Hepatocyte (in vitro differentiated cells): ENCODE results near the gene TUFM. TPM values are rescaled to one million over a fixed set of nuclear protein-coding genes. Genes with fewer than 3 reads are reported as not detected.

Source experiments
- DNase-seq: peaks from one replicate; pipeline ENCODE4 v3.0.0-alpha.2; 2016; ENCODE audit warnings: low spot score
- H2AFZ ChIP-seq: fragments of 200-600 bp; sonication (generic); 2 replicates; pipeline ENCODE4 v1.6.0; 2016; ENCODE audit warnings: antibody characterized with exemption, mild to moderate bottlenecking
- H3K27ac ChIP-seq: fragments of 200-600 bp; sonication (generic); 2 replicates; pipeline ENCODE4 v1.5.1; 2016; ENCODE audit warnings: mild to moderate bottlenecking
- H3K27me3 ChIP-seq: fragments of 200-600 bp; sonication (generic); 2 replicates; pipeline ENCODE4 v1.6.1; 2016
- H3K36me3 ChIP-seq: fragments of 200-600 bp; sonication (generic); replicated peaks from 2 replicates; pipeline ENCODE4 v1.5.1; 2016; ENCODE audit warnings: low read depth; ENCODE audit not compliant: insufficient read depth
- H3K4me1 ChIP-seq: fragments of 200-600 bp; sonication (generic); 2 replicates; pipeline ENCODE4 v1.5.1; 2016; ENCODE audit warnings: mild to moderate bottlenecking, moderate library complexity; ENCODE audit not compliant: insufficient read depth
- H3K4me2 ChIP-seq: fragments of 200-600 bp; sonication (generic); 2 replicates; pipeline ENCODE4 v1.6.0; 2016
- H3K4me3 ChIP-seq: fragments of 200-600 bp; sonication (generic); 2 replicates; pipeline ENCODE4 v1.5.1; 2016; ENCODE audit warnings: mild to moderate bottlenecking
- H3K79me2 ChIP-seq: fragments of 200-600 bp; sonication (generic); 2 replicates; pipeline ENCODE4 v1.6.0; 2017; ENCODE audit warnings: mild to moderate bottlenecking
- H3K9me2 ChIP-seq: fragments of 200-600 bp; sonication (generic); replicated peaks from 2 replicates; pipeline ENCODE4 v1.6.0; 2017; ENCODE audit warnings: mild to moderate bottlenecking; ENCODE audit not compliant: insufficient read depth
- H3K9me3 ChIP-seq: fragments of 200-600 bp; sonication (generic); 2 replicates; pipeline ENCODE4 v1.5.1; 2016; ENCODE audit warnings: low read depth, mild to moderate bottlenecking
- H4K20me1 ChIP-seq: fragments of 200-600 bp; sonication (generic); 2 replicates; pipeline ENCODE4 v1.6.0; 2016; ENCODE audit warnings: mild to moderate bottlenecking; ENCODE audit not compliant: insufficient read depth, poor library complexity, severe bottlenecking
- CTCF ChIP-seq: fragments of 200-600 bp; sonication (generic); IDR thresholded peaks from 2 replicates; pipeline ENCODE4 v1.5.1; 2016; ENCODE audit warnings: antibody characterized with exemption, mild to moderate bottlenecking; ENCODE audit not compliant: poor library complexity
- EZH2 ChIP-seq: fragments of 200-600 bp; sonication (generic); IDR thresholded peaks from 2 replicates; pipeline ENCODE4 v1.6.1; 2016; ENCODE audit warnings: antibody characterized with exemption, mild to moderate bottlenecking, borderline replicate concordance
- EZH2phosphoT487 ChIP-seq: fragments of 200-600 bp; sonication (generic); IDR thresholded peaks from one replicate; pipeline ENCODE4 v1.6.1; 2018; ENCODE audit warnings: antibody characterized with exemption, mild to moderate bottlenecking, low read depth, moderate library complexity; ENCODE audit not compliant: unreplicated experiment, severe bottlenecking
- WGBS: methylation state at CpG from one replicate; pipeline ENCODE4 v1.1.6; 2016; ENCODE audit warnings: low lambda C conversion rate; ENCODE audit errors: missing lambda C conversion rate; 5-methylcytosine and 5-hydroxymethylcytosine counted together
- polyA plus RNA-seq: library from polyadenylated mRNA; unstranded; fragments of >200 nt; fragmentation: Nextera tagmentation; extraction: Ambion mirVana; gene quantifications from 2 replicates; pipeline ENCODE4 v1.2.1, GENCODE V29; 2016
- total RNA-seq: library from RNA; depleted of rRNA; stranded (reverse); fragments of >200 nt; gene quantifications from 2 replicates; pipeline ENCODE4 v1.2.3, GENCODE V29; 2014

Gene TUFM
- total and polyA plus RNA-seq, 2 experiments from 2014 or later, result 107 to 244 TPM

- Histone ChIP-seq H3K79me2 (peaks cover 28% of the 10 kb centered on the region), H3K4me1 (peaks cover 4% of the 10 kb centered on the region), H3K27me3 (no peaks in the 10 kb centered on the region), H3K27ac (peak overlapping the region; percentile 67), H3K4me3 (peak overlapping the region; percentile 47), H3K9me2 (no peaks in the 10 kb centered on the region), H3K4me2 (peak overlapping the region; percentile 90), H3K36me3 (no peaks in the 10 kb centered on the region), H3K9me3 (no peaks in the 10 kb centered on the region), H2AFZ (peak overlapping the region; percentile 66), H4K20me1 (peaks cover 2% of the 10 kb centered on the region)
- TF ChIP-seq EZH2, result no peak
- no peak for TF ChIP-seq EZH2phosphoT487
- TF ChIP-seq CTCF, result no peak
- DNase-seq, result no peak
- WGBS, result 51% methylated on average over 5 of the region's 5 CpGs
Observed at GRCh38 chr16:28846933-28847273, 755 bp upstream of the TUFM start.

GRCh38 chr16:28845761-28846079 is 428 bp downstream of the TUFM start:
- Histone ChIP-seq H3K27me3 (no peaks in the 10 kb centered on the region), H3K79me2 (peaks cover 28% of the 10 kb centered on the region), H4K20me1 (peaks cover 2% of the 10 kb centered on the region), H3K9me2 (no peaks in the 10 kb centered on the region), H3K4me3 (peak overlapping the region; percentile 46), H3K9me3 (no peaks in the 10 kb centered on the region), H3K4me2 (peak overlapping the region; percentile 94), H3K27ac (peak overlapping the region; percentile 46), H2AFZ (peak overlapping the region; percentile 56), H3K36me3 (no peaks in the 10 kb centered on the region), H3K4me1 (peaks cover 4% of the 10 kb centered on the region)
- TF ChIP-seq EZH2, result no peak
- TF ChIP-seq EZH2phosphoT487, result no peak
- TF ChIP-seq CTCF, result no peak
- peak; percentile 22 for DNase-seq
- 4% methylated on average over 16 of the region's 16 CpGs for WGBS

- Histone ChIP-seq H3K36me3 (no peaks in the 10 kb centered on the region), H3K9me2 (no peaks in the 10 kb centered on the region), H3K4me1 (peaks cover 4% of the 10 kb centered on the region), H2AFZ (peak overlapping the region; percentile 56), H3K27ac (peak overlapping the region; percentile 46), H3K79me2 (peaks cover 26% of the 10 kb centered on the region), H3K9me3 (no peaks in the 10 kb centered on the region), H3K27me3 (no peaks in the 10 kb centered on the region), H3K4me3 (peak overlapping the region; percentile 46), H4K20me1 (peaks cover 2% of the 10 kb centered on the region), H3K4me2 (peak overlapping the region; percentile 94)
- DNase-seq, result peak; percentile 69
- no peak for TF ChIP-seq EZH2phosphoT487
- no peak for TF ChIP-seq EZH2
- no peak for TF ChIP-seq CTCF
- WGBS, result 54% methylated on average over 10 of the region's 10 CpGs
Observed at GRCh38 chr16:28845293-28845692, 855 bp downstream of the TUFM start.

GRCh38 chr16:28844226-28844885 is 1.8 kb downstream of the TUFM start:
- Histone ChIP-seq H3K9me2 (no peaks in the 10 kb centered on the region), H3K79me2 (peaks cover 24% of the 10 kb centered on the region), H3K4me2 (peak overlapping the region; percentile 94), H3K27me3 (no peaks in the 10 kb centered on the region), H3K4me1 (peaks cover 4% of the 10 kb centered on the region), H3K27ac (no peak overlapping the region), H3K4me3 (no peak overlapping the region), H2AFZ (no peak overlapping the region), H3K36me3 (no peaks in the 10 kb centered on the region), H3K9me3 (no peaks in the 10 kb centered on the region), H4K20me1 (peaks cover 2% of the 10 kb centered on the region)
- TF ChIP-seq EZH2 (no peak), EZH2phosphoT487 (no peak), CTCF (no peak)
- WGBS, result 92% methylated on average over 19 of the region's 19 CpGs
- no peak for DNase-seq
